ENCODE data around the gene PCBP1. TPM values are rescaled to one million over a fixed set of nuclear protein-coding genes. Genes with fewer than 3 reads are reported as not detected.
"Not testable (repeated sequence)": the region's sequence is repeated elsewhere in the genome, so short reads cannot be mapped to it uniquely, and the experiment has no call there.

PCBP1 gene
- total RNA-seq, 1 donor from 2014 or later = 30.6 TPM

- DNase-seq (ENCODE audit: low spot score in 2 of 2) (no peak), FAIRE-seq (no peak)
Measured at GRCh38 chr2:70121627-70122372, 34.5 kb downstream of the PCBP1 start.

- FAIRE-seq (no peak), DNase-seq (ENCODE audit: low spot score in 2 of 2) (no peak)
Measured at GRCh38 chr2:70122470-70122869, 35.2 kb downstream of the PCBP1 start.

GRCh38 chr2:70123051-70123828, 36.0 kb downstream of the PCBP1 start:
- no peak for FAIRE-seq
- no peak for DNase-seq (ENCODE audit: low spot score in 2 of 2)

DNA sequence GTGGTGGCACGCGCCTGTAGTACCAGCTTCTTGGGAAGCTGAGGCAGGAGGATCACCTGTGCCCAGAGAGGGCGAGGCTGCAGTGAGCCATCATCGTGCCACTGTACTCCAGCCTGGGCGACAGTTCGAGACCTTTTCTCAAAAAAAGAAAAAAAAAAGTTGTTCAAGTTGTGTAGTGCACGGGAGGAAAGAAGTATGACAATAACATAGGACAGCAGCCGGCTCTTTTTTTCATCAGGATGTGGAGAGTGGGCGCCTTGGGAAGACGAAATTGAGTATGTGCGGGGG, 36.5 kb downstream of the PCBP1 start:
- FAIRE-seq (no peak), DNase-seq (ENCODE audit: low spot score in 2 of 2) (no peak)

- no peak for FAIRE-seq
- peak; percentile 54 to 61 for DNase-seq (ENCODE audit: low spot score in 2 of 2)
Measured at GRCh38 chr2:70124983-70125480, 37.8 kb downstream of the PCBP1 start.

GRCh38 chr2:70125498-70125898, 38.2 kb downstream of the PCBP1 start:
- no peak for FAIRE-seq
- no peak for DNase-seq (ENCODE audit: low spot score in 2 of 2)

GRCh38 chr2:70126413-70126812, 39.1 kb downstream of the PCBP1 start:
- FAIRE-seq = no peak

DNA sequence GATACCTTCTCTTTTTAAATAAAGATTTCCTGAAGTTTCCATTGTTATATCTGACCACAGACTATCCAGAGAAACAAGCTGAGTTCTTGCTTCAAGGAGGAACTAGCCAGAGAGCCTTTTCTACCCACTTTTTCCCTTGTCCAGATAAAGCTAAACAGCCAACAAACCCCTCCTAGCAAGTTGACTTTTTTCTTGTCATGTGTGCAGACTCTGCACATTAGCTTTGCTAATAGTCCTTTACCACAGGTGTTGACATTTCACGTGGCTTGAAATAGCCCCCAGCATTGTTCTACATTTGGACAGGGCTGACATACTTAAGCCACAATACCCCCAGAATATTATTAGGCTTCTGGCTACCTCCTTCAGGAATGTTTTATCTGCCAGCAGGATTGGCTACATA, 40.7 kb downstream of the PCBP1 start:
- FAIRE-seq (no peak), DNase-seq (ENCODE audit: low spot score in 2 of 2) (no peak)

More at GRCh38 chr2:70126413-70126812, 39.1 kb downstream of the PCBP1 start:
- no peak for DNase-seq (ENCODE audit: low spot score in 2 of 2)

- not testable (repeated sequence) for FAIRE-seq; DNase-seq (ENCODE audit: low spot score in 2 of 2)
Measured at GRCh38 chr2:70131344-70132143, 44.3 kb downstream of the PCBP1 start.

- no peak for FAIRE-seq
- DNase-seq (ENCODE audit: low spot score in 2 of 2) = no peak
Measured at GRCh38 chr2:70132244-70133126, 45.2 kb downstream of the PCBP1 start.

- DNase-seq (ENCODE audit: low spot score in 2 of 2) = no peak
- no peak for FAIRE-seq
Measured at GRCh38 chr2:70133127-70133452, 45.8 kb downstream of the PCBP1 start.

GRCh38 chr2:70133491-70134322, 46.4 kb downstream of the PCBP1 start:
- DNase-seq (ENCODE audit: low spot score in 2 of 2) = no peak

DNA sequence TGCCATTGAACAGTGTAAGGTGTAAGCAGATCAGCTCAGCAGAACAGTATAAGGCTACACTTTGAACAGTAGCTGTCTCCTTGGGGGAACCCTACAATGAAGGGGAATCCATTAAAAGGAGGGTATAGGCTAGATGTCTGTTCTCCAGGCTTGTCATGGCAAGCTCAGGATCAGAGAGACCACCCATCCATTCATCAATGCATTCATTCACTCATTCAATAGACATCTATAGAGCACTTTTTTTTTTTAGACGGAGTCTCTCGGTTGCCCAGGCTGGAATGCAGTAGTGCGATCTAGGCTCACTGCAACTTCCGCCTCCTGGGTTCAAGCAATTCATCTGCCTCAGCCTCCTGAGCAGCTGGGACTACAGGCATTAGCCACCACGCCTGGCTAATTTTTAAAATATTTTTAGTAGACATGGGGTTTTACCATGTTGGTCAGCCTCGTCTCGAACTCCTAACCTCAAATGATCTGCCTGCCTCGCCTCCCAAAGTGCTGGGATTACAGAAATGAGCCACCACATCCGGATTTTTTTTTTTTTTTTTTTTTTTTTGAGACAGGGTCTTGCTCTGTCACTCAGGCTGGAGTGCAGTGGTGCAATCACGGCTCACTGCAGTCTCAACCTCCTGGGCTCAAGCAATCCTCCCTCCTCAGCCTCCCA, 47.2 kb downstream of the PCBP1 start:
- FAIRE-seq; DNase-seq (ENCODE audit: low spot score in 2 of 2): not testable (repeated sequence)

More at GRCh38 chr2:70133491-70134322, 46.4 kb downstream of the PCBP1 start:
- no peak for FAIRE-seq

Small RNA genes lying within 50 kb of the gene (small RNA-seq; reads per million reads assigned to genes)
- not detected for gene RN7SL470P

Other genes starting within 250 kb of the PCBP1 start
- 45.7 TPM for gene SNRNP27, start 193.5 kb upstream of the PCBP1 start, total RNA-seq
- 12.2 TPM for gene MXD1, start 172.4 kb upstream of the PCBP1 start, total RNA-seq
- 2.0 TPM for gene ASPRV1, start 125.8 kb upstream of the PCBP1 start, total RNA-seq
- 26.5 TPM for gene C2orf42, start 103.5 kb downstream of the PCBP1 start, total RNA-seq
- 297 TPM for gene TIA1, start 161.2 kb downstream of the PCBP1 start, total RNA-seq
- 102 TPM for gene PCYOX1, start 170.7 kb downstream of the PCBP1 start, total RNA-seq
- 132 TPM for gene SNRPG, start 206.3 kb downstream of the PCBP1 start, total RNA-seq
- 31.4 TPM for gene FAM136A, start 214.6 kb downstream of the PCBP1 start, total RNA-seq

Measured in frontal cortex (tissue), 4 donors.